Measurements from ENCODE around the gene KASH5.

The KASH5 gene

DNA sequence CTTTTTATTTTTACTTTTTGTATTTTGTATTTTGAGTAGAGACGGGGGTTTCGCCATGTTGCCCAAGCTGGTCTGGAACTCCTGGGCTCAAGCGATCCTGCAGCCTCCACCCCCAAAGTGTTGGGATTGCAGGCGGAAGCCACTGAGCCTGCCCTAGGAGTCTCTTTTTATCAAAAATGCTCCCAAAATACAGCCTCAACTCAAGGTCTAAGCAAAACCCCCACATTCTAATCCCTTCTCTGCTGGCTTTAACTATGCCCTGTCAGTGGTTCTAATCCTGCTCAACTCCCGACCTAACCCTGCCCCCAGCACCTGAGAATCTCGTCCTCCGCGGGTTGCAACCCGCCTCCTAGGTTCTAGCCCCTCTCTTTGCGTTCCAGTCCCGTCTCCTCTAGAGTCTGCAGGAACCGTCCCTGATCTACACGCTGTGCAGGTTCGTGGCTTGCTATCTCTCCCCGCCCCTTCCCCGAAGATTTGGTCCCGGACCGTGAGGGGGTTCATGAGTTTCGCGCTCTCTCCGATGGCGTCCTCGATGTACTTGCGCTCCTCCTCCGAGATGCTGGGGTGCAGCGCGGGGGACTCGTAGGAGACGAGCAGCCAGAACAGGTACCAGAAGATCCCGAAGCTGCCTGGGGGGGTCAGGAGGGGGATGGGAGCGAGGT is 45.3 kb downstream of the KASH5 start:
- H3K4me1 ChIP-seq, result peaks cover 17% of the 10 kb centered on the region
- no peak for TF ChIP-seq Cebpa-rat (IDR thresholded peaks at IDR 0.05)
- H3K27me3 ChIP-seq, result peaks cover 100% of the 10 kb centered on the region
- peaks cover 23% of the 10 kb centered on the region for H3K9me3 ChIP-seq
- H3K9ac ChIP-seq, result no peak overlapping the region
- H4K20me1 ChIP-seq, result peaks cover 10% of the 10 kb centered on the region; the same call in 1 of the 2 replicates
- H3K4me3 ChIP-seq, result no peak overlapping the region
- no peak overlapping the region for H3K27ac ChIP-seq
- no peaks in the 10 kb centered on the region for H3K36me3 ChIP-seq
- H3K4me2 ChIP-seq, result no peak overlapping the region

DNA sequence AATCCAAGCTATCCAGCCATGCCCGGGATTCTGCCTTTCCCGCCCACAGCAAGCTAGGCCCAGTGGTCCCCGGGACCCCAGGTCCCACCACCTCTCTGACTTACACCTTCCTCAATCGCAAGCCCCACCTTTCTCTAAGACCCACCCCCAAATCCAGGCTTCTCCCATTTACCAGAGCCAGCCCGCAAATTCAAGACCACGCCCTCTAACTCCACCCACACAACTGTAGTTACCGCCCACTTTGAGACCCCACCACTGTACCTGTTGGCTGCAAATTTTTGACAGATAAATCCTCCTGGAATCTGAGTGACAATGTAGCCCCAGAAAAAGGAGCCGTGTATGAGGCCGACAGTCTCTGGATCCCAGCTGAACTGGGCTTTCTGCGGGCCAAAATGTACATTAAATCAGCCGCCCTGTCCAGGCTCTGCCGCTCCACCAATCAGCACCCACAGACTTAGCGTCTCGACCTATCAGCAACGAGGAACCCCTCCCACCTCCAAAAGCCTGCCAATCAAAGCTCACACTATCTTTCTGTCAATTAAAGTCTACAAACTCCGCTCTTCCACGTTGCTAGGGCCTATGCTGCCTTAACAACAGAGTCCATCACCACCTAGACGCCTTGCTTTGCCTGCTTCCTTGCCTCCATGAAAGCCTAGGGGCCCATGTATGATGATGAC is 47.0 kb downstream of the KASH5 start:
- no peak overlapping the region for H3K4me2 ChIP-seq
- H3K36me3 ChIP-seq, result no peaks in the 10 kb centered on the region
- no peak overlapping the region for H3K27ac ChIP-seq
- H3K9me3 ChIP-seq, result peaks cover 23% of the 10 kb centered on the region
- no peak for TF ChIP-seq Cebpa-rat (IDR thresholded peaks at IDR 0.05)
- peaks cover 14% of the 10 kb centered on the region for H3K4me1 ChIP-seq
- H3K4me3 ChIP-seq, result no peak overlapping the region
- H3K27me3 ChIP-seq, result peaks cover 100% of the 10 kb centered on the region
- H4K20me1 ChIP-seq, result peaks cover 25% of the 10 kb centered on the region; the same call in 1 of the 2 replicates
- no peak overlapping the region for H3K9ac ChIP-seq

DNA sequence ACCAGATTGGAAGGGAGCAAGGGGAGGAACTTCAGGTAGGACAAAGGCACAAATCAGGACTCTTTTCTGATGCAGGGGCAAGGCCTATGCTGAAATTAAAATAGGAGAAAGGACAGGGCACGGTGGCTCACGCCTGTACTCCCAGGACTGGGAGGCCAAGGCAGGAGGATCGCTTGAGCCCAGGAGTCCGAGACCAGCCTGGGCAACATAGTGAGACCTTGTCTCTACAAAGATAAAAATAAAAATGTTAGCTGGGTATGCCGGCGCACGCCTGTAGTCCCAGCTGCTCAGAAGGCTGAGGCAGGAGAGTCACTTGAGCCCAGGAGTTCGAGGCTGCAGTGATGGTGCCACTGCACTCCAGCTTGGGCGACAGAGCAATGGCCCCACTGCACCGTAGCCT is 47.6 kb downstream of the KASH5 start:
- no peak for TF ChIP-seq Cebpa-rat (IDR thresholded peaks at IDR 0.05)
- no peak overlapping the region for H3K27ac ChIP-seq
- no peaks in the 10 kb centered on the region for H3K36me3 ChIP-seq
- H3K9me3 ChIP-seq, result peaks cover 23% of the 10 kb centered on the region
- H4K20me1 ChIP-seq, result peaks cover 31% of the 10 kb centered on the region; the same call in 1 of the 2 replicates
- 0 out of 2 replicates have a peak, but pooled peaks cover 7% of the 10 kb centered on the region for H3K4me1 ChIP-seq
- H3K9ac ChIP-seq, result no peak overlapping the region
- no peak overlapping the region for H3K4me2 ChIP-seq
- H3K27me3 ChIP-seq, result peaks cover 100% of the 10 kb centered on the region
- no peak overlapping the region for H3K4me3 ChIP-seq

DNA sequence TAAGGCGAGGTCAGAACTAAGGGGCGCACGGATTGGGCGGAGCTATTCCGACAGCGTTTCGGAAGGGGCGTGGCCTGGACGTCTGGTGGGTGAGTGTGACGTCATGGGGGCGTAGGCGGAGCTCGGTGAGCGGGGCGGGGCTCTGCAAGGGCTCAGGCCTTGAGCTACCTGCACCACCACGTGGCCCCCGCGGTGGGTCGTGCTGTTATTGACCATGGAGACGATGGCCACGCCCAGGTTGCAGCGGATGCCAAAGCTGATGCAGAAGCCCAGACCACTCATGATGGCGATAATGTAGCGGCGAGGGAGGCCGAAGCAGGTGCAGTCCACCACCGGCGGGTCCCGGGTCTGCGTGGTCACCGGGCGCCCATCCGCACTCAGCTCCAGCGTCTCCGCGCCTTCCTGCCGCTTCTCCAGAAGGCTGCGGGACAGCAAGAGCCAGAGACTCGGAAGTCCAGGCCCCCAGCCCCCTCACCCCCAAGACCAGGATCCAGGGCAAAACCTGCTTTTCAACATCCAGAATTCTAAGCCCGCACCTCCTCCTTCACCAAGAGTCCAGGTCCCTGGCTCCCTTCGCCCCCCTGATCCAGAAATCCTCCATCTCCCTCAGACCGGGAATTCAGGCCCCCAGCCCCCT is 48.5 kb downstream of the KASH5 start:
- Histone ChIP-seq H3K36me3 (no peaks in the 10 kb centered on the region), H3K4me1 (peaks cover 6% of the 10 kb centered on the region), H3K9ac (no peak overlapping the region), H3K4me3 (no peak overlapping the region), H3K4me2 (no peak overlapping the region), H4K20me1 (peaks cover 36% of the 10 kb centered on the region; the same call in 1 of the 2 replicates), H3K27me3 (peaks cover 100% of the 10 kb centered on the region), H3K9me3 (peaks cover 23% of the 10 kb centered on the region), H3K27ac (no peak overlapping the region)
- TF ChIP-seq Cebpa-rat (IDR thresholded peaks at IDR 0.05), result no peak

DNA sequence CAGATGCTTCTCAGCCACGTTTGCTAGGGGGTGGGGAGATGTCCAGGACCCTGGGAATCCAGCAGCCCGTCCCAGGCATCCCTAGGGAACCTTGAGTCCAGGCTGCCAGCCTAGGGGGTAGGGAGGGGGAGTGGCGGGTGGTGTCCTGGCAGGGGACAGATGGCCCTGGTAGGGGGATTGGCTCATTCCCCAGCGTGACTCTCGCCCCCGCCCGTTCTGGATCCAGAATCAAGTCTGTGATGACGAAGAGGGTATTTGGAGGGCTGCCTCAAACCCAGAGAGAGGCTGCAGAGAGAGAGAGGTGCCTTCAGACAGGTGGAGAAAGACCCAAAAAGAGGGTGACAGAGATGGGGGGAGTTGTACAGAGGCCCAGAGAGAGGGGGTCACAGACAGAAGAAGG is 49.2 kb downstream of the KASH5 start:
- no peak overlapping the region for H3K4me3 ChIP-seq
- H4K20me1 ChIP-seq, result peaks cover 36% of the 10 kb centered on the region; the same call in 1 of the 2 replicates
- peaks cover 13% of the 10 kb centered on the region for H3K4me1 ChIP-seq
- no peak overlapping the region for H3K9ac ChIP-seq
- no peak overlapping the region for H3K27ac ChIP-seq
- H3K36me3 ChIP-seq, result no peaks in the 10 kb centered on the region
- no peak for TF ChIP-seq Cebpa-rat (IDR thresholded peaks at IDR 0.05)
- no peak overlapping the region for H3K4me2 ChIP-seq
- H3K9me3 ChIP-seq, result peaks cover 15% of the 10 kb centered on the region
- H3K27me3 ChIP-seq, result peaks cover 100% of the 10 kb centered on the region

DNA sequence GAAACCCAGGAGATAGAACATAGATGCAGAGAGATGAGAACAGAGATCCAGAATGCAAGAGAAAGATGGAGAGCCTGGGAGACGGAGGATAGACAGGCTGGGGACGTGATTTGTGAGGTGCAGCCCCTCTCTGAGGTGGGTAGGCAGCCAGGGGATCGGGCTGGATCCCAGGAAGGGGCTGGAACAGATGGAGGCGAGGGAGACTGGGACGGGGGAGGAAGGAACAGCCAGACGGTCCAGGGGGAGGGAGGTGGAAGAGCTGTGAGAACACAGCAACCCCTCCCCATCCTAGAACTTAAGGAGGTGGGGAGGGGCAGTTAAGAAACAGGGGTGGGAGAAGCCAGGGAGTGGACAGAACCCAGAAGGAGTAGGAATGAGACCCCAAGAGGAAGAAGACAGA is 50.2 kb downstream of the KASH5 start:
- H3K9ac ChIP-seq, result no peak overlapping the region
- H3K27me3 ChIP-seq, result peaks cover 93% of the 10 kb centered on the region
- no peaks in the 10 kb centered on the region for H3K36me3 ChIP-seq
- no peak for TF ChIP-seq Cebpa-rat (IDR thresholded peaks at IDR 0.05)
- H3K9me3 ChIP-seq, result peaks cover 5% of the 10 kb centered on the region; the same call in 1 of the 2 replicates
- H3K27ac ChIP-seq, result no peak overlapping the region
- H4K20me1 ChIP-seq, result peaks cover 36% of the 10 kb centered on the region; the same call in 1 of the 2 replicates
- H3K4me2 ChIP-seq, result no peak overlapping the region
- no peak overlapping the region for H3K4me3 ChIP-seq
- peaks cover 15% of the 10 kb centered on the region for H3K4me1 ChIP-seq

DNA sequence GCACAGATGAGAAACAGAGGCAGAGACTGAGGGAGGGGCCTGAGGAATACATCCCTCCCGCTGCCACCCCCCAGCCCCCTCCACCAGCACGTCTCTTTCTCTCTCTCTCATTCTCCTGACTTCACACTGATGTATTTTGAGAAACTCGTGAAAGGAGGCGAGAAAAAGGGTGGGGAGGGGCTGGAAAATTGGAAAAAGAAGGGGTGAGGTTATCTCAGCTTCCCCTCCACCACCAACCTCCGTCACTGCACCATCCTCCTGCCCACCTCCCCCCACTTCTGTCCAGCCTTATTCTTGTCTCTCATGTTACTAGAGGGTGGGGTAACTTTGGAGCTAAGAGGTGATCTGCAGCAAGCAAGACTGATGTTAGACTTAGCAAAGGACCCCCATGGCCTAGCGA is 51.8 kb downstream of the KASH5 start:
- Histone ChIP-seq H3K36me3 (no peaks in the 10 kb centered on the region), H3K4me3 (no peak overlapping the region), H3K4me2 (no peak overlapping the region), H3K27me3 (peaks cover 77% of the 10 kb centered on the region), H3K27ac (no peak overlapping the region), H3K9me3 (no peaks in the 10 kb centered on the region), H3K9ac (no peak overlapping the region), H4K20me1 (peaks cover 36% of the 10 kb centered on the region; the same call in 1 of the 2 replicates), H3K4me1 (peaks cover 26% of the 10 kb centered on the region)
- no peak for TF ChIP-seq Cebpa-rat (IDR thresholded peaks at IDR 0.05)

DNA sequence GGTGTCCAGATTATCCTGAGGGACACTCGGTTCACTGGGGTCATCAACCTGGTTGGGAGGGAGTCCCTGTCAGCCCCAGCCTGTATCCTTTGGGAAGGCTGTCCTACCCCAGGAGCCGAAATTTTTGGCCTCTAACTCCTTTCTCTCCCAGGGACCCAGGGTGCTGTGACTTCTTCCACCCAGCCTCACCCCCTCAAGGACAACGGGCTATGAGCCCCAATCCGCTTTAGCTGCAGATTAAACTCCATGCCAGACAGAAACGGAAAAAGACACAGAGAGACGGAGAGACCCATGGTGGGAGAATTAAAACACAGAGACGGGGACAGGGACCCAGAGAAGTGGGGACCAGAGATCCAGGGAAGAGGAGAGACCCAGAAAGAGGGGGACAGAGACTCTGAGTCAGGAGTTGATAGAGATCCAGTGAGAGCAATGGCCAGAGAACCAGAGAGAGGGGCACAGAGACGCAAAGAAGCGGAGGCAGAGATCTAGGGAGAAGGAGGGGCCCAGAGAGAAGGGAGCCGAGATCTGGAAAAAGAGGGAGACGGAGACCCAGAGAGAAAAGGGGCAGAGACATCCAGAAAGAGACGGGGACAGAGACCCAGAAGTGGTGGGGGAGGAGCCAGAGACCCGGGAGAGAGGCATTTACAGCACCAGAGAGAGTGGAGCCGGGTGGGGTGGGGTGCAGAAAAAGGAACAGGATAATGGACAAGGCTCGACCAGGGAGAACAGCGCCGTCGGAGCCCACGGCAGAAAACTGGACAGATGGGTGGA is 52.6 kb downstream of the KASH5 start:
- peak overlapping the region; percentile 74 for H3K4me3 ChIP-seq
- no peak overlapping the region for H3K27ac ChIP-seq
- peaks cover 69% of the 10 kb centered on the region for H3K27me3 ChIP-seq
- no peak for TF ChIP-seq Cebpa-rat (IDR thresholded peaks at IDR 0.05)
- no peaks in the 10 kb centered on the region for H3K9me3 ChIP-seq
- H3K4me2 ChIP-seq, result peak overlapping the region; percentile 97
- no peak overlapping the region for H3K9ac ChIP-seq
- no peaks in the 10 kb centered on the region for H3K36me3 ChIP-seq
- peaks cover 36% of the 10 kb centered on the region; the same call in 1 of the 2 replicates for H4K20me1 ChIP-seq
- H3K4me1 ChIP-seq, result peaks cover 27% of the 10 kb centered on the region

DNA sequence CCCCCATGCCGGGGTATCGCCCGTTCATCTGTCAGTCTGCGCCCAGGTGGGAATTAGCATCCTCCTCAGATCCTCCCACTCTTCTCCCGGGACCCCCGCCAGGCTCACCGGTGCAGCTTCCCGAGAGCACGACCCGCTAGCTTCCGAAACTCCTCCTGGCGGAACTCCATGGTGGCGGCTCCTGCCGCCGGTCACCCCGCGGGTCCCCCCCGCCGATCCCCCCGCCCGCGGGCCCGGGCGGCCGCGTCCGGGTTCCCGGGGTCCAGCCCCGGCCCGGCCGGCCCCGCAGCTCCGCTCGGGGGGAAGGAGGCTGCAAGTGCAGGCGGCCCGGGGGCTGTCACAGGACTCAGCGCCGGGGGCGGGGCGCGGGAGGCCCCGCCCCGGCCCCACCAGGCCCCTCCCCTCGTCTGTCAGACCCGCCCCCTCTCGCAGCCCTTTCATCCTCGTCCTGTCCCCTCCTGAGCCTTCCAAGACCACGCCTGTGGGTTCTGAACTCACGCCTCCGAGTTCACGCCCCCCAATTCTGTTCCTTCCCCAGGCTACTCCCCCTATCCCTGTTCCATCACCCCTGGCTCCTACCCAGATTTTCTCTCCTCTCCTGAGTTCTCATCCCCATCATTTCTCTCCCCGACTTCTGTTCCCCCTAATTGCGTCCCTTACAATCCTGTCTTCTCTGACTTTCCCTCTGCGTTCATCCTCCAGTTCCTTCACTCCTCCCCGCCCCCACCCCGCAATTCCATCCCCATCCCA is 53.3 kb downstream of the KASH5 start, which contains the start of gene SLC17A7:
SLC17A7 (minus strand) TSS at position 318 of the 750 bp plus-strand sequence; CDS start at position 170, 148 bp downstream.
- H3K27me3 ChIP-seq, result peaks cover 62% of the 10 kb centered on the region
- H3K4me3 ChIP-seq, result peak within 1 kb of the TSS; percentile 74
- peak within 1 kb of the TSS; percentile 97 for H3K4me2 ChIP-seq
- no peak for TF ChIP-seq Cebpa-rat (IDR thresholded peaks at IDR 0.05)
- H4K20me1 ChIP-seq, result peaks cover 36% of the 10 kb centered on the region
- no peaks in the 10 kb centered on the region for H3K9me3 ChIP-seq
- H3K36me3 ChIP-seq, result peaks cover 6% of the 10 kb centered on the region
- no peak within 1 kb of the TSS for H3K9ac ChIP-seq
- no peak within 1 kb of the TSS for H3K27ac ChIP-seq
- H3K4me1 ChIP-seq, result peaks cover 33% of the 10 kb centered on the region

Measured in BLaER1 (cell line).